K562 (cell line): ENCODE data around the gene POLDIP3. TPM values are rescaled to one million over a fixed set of nuclear protein-coding genes. Genes with fewer than 3 reads are reported as not detected.
A peak's percentile ranks its signal among the peaks of the same experiment; 100 is the strongest.

Experiments
- BCLAF1 ChIP-seq, 2 experiments: fragments of 450-650 bp in 1 of 2; IDR thresholded peaks; 2 replicates each; pipeline ENCODE4 v1.6.1; 2011 to 2017; ENCODE audit warnings: low read depth in 2 of 2, antibody characterized with exemption in 1 of 2, borderline replicate concordance in 1 of 2, low read length in 1 of 2, mild to moderate bottlenecking in 1 of 2, mixed read lengths in 1 of 2; ENCODE audit not compliant: control insufficient read depth in 1 of 2
- CHD1 ChIP-seq: fragments of 200-600 bp; sonication (generic); IDR thresholded peaks from one replicate; pipeline ENCODE4 v1.6.1; 2012; ENCODE audit warnings: mild to moderate bottlenecking, moderate library complexity, low read length, inconsistent platforms
- CTBP1 ChIP-seq: fragments of 450-650 bp; IDR thresholded peaks from 2 replicates; pipeline ENCODE4 v1.6.1; 2016; ENCODE audit warnings: borderline replicate concordance
- E2F6 ChIP-seq, 2 experiments: IDR thresholded peaks; 2 replicates each; pipeline ENCODE4 v1.6.1; 2011; ENCODE audit warnings: borderline replicate concordance in 1 of 2, control low read depth in 1 of 2, low read depth in 1 of 2, low read length in 1 of 2, mild to moderate bottlenecking in 1 of 2, mixed read lengths in 1 of 2, moderate library complexity in 1 of 2; ENCODE audit not compliant: insufficient read depth in 1 of 2, insufficient read length in 1 of 2, poor library complexity in 1 of 2, severe bottlenecking in 1 of 2; ENCODE audit errors: extremely low read depth in 1 of 2
- FOXP1 ChIP-seq: sonication (generic); formaldehyde crosslinking; IDR thresholded peaks from 2 replicates; pipeline ENCODE4 v1.8.0; 2022; ENCODE audit warnings: mild to moderate bottlenecking, missing genetic modification reagents
- NBN ChIP-seq: fragments of 450-650 bp; IDR thresholded peaks from 2 replicates; pipeline ENCODE4 v1.6.1; 2016; ENCODE audit warnings: low read depth, mild to moderate bottlenecking
- NFRKB ChIP-seq: fragments of 450-650 bp; IDR thresholded peaks from 2 replicates; pipeline ENCODE4 v1.6.1; 2016; ENCODE audit warnings: low read depth
- NR0B1 ChIP-seq: fragments of 450-650 bp; IDR thresholded peaks from one replicate; pipeline ENCODE4 v1.6.1; 2018; ENCODE audit warnings: mild to moderate bottlenecking, moderate library complexity; ENCODE audit not compliant: partially characterized antibody
- PRDM10 ChIP-seq: fragments of 450-650 bp; IDR thresholded peaks from 2 replicates; pipeline ENCODE4 v1.6.1; 2018; ENCODE audit not compliant: partially characterized antibody
- TRIM24 ChIP-seq, 2 experiments: fragments of 450-650 bp; IDR thresholded peaks; 2 replicates each; pipeline ENCODE4 v1.6.1; 2016
- ZBTB43 ChIP-seq: sonication (generic); formaldehyde crosslinking; IDR thresholded peaks from 2 replicates; pipeline ENCODE4 v1.8.0; 2023; ENCODE audit warnings: mild to moderate bottlenecking, missing genetic modification reagents
- ZNF511 ChIP-seq: sonication (generic); formaldehyde crosslinking; IDR thresholded peaks from 2 replicates; pipeline ENCODE4 v1.8.0; 2022; ENCODE audit warnings: mild to moderate bottlenecking, missing genetic modification reagents
- ZNF561 ChIP-seq: fragments of 450-650 bp; formaldehyde crosslinking; conservative IDR thresholded peaks from 2 replicates; pipeline ENCODE4 v1.4.0; 2020; ENCODE audit warnings: mild to moderate bottlenecking, moderate library complexity
- polyA plus RNA-seq, 8 experiments: library from polyadenylated mRNA; depleted of rRNA in 4 of 8; stranded (reverse) in 5 of 8; unstranded in 3 of 8; fragments of >200 nt; fragmentation: Nextera tagmentation in 2 of 8; fragmentation: Illumina TruSeq in 1 of 8; extraction: Ambion mirVana in 2 of 8; extraction: Trizol in 1 of 8; gene quantifications; 2 replicates each; pipeline versions ENCODE4 v1.2.1 to v1.2.3, GENCODE V29; 2011 to 2014; ENCODE audit warnings: inconsistent platforms in 1 of 8, missing spikeins in 1 of 8
- total RNA-seq, 7 experiments: library from RNA; depleted of rRNA in 6 of 7; stranded (reverse); fragments of >200 nt in 6 of 7; fragmentation: Illumina TruSeq in 2 of 7; extraction: Trizol in 2 of 7; gene quantifications; 2 replicates each; pipeline versions ENCODE4 v1.2.1 to v1.2.3, GENCODE V29; 2011 to 2021; ENCODE audit warnings: low replicate concordance in 1 of 7

Gene POLDIP3
- total and polyA plus RNA-seq, 9 of the 15 experiments (the other 6 are each of a cell fraction or from before 2014, with no cell fraction given), result 14.3 to 53.0 (median 26.3) TPM

- TF ChIP-seq NR0B1 (no peak), NBN (no peak), FOXP1 (CRISPR knock-in tag) (no peak), ZNF511 (CRISPR knock-in tag) (no peak; the same call in 1 of the 2 replicates), ZNF561 (CRISPR knock-in tag) (no peak), PRDM10 (no peak), CTBP1 (peak; percentile 63; the same call in 1 of the 2 replicates), BCLAF1 (IDR thresholded peaks at IDR 0.05; ENCODE audit: borderline replicate concordance in 1 of 2, control insufficient read depth in 1 of 2, low read depth in 2 of 2, low read length in 1 of 2) (no peak), ZBTB43 (CRISPR knock-in tag) (no peak), NFRKB (peak; percentile 92), TRIM24 (IDR thresholded peaks at IDR 0.05) (no peak), CHD1 (no peak), E2F6 (IDR thresholded peaks at IDR 0.05; ENCODE audit: borderline replicate concordance in 1 of 2, extremely low read depth in 1 of 2, insufficient read depth in 1 of 2, insufficient read length in 1 of 2, low read depth in 1 of 2, low read length in 1 of 2, poor library complexity in 1 of 2, severe bottlenecking in 1 of 2) (peak in 1 of 2 experiments; percentile 51)
Measured at GRCh38 chr22:42614312-42615091, at the start of gene POLDIP3 (continued).
